ENCODE results near the gene SLC9A9. TPM values are rescaled to one million over a fixed set of nuclear protein-coding genes. Genes with fewer than 3 reads are reported as not detected.

The SLC9A9 gene
- total and polyA plus RNA-seq, 9 of the 15 experiments (the other 6 are each of a cell fraction or from before 2014, with no cell fraction given): 0.03 to 0.13 TPM; not detected in 7

DNA sequence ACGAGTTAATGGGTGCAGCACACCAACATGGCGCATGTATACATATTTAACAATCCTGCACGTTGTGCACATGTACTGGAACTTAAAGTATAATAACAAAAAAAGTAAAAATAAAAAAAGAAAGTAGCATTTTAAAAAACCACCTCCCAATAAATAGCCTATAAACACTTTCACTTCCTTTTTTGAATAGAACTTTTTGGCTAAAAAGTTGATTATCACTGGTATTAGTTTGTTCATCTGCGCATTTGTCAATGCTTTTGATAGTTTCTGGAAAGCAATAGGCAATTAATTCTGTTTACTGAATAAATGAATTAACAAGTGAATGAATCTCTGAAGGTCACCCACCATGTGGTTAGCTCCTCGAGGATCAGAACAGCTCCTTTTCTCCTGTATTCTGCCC lies 179.9 kb downstream of the SLC9A9 start (continued):
- TF ChIP-seq, protein P1, sequence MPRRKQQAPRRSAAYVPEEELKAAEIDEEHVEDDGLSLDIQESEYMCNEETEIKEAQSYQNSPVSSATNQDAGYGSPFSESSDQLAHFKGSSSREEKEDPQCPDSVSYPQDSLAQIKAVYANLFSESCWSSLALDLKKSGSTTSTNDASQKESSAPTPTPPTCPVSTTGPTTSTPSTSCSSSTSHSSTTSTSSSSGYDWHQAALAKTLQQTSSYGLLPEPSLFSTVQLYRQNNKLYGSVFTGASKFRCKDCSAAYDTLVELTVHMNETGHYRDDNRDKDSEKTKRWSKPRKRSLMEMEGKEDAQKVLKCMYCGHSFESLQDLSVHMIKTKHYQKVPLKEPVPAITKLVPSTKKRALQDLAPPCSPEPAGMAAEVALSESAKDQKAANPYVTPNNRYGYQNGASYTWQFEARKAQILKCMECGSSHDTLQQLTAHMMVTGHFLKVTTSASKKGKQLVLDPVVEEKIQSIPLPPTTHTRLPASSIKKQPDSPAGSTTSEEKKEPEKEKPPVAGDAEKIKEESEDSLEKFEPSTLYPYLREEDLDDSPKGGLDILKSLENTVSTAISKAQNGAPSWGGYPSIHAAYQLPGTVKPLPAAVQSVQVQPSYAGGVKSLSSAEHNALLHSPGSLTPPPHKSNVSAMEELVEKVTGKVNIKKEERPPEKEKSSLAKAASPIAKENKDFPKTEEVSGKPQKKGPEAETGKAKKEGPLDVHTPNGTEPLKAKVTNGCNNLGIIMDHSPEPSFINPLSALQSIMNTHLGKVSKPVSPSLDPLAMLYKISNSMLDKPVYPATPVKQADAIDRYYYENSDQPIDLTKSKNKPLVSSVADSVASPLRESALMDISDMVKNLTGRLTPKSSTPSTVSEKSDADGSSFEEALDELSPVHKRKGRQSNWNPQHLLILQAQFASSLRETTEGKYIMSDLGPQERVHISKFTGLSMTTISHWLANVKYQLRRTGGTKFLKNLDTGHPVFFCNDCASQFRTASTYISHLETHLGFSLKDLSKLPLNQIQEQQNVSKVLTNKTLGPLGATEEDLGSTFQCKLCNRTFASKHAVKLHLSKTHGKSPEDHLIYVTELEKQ (CRISPR knock-in tag; IDR thresholded peaks at IDR 0.05): no peak
- TF ChIP-seq POLR3A (IDR thresholded peaks at IDR 0.05; ENCODE audit: borderline replicate concordance, extremely low read depth, insufficient read depth, insufficient read length): no peak
- TF ChIP-seq, protein P2, sequence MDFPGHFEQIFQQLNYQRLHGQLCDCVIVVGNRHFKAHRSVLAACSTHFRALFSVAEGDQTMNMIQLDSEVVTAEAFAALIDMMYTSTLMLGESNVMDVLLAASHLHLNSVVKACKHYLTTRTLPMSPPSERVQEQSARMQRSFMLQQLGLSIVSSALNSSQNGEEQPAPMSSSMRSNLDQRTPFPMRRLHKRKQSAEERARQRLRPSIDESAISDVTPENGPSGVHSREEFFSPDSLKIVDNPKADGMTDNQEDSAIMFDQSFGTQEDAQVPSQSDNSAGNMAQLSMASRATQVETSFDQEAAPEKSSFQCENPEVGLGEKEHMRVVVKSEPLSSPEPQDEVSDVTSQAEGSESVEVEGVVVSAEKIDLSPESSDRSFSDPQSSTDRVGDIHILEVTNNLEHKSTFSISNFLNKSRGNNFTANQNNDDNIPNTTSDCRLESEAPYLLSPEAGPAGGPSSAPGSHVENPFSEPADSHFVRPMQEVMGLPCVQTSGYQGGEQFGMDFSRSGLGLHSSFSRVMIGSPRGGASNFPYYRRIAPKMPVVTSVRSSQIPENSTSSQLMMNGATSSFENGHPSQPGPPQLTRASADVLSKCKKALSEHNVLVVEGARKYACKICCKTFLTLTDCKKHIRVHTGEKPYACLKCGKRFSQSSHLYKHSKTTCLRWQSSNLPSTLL (IDR thresholded peaks at IDR 0.05): no peak
- no peak for TF ChIP-seq HOXB6 (CRISPR knock-in tag; IDR thresholded peaks at IDR 0.05; ENCODE audit: borderline replicate concordance)
- TF ChIP-seq ZNF79 (CRISPR knock-in tag; IDR thresholded peaks at IDR 0.05; ENCODE audit: low read depth): no peak

DNA sequence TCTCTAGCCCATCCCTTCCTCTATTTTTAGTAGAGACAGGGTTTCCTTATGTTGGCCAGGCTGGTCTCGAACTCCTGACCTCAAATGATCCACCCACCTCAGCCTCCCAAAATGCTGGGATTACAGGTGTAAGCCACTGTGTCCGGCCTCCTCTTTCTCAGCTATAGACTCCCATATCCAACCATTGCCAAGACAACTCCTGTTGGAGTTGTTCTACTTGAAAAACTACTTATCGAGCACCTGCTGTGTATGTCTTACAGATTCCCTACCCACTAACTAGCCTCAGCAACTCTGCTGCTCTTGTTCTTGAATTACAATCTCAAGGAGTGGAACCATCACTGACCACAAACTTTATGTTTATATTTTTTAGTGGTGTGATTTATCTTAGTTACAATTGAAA lies 186.6 kb downstream of the SLC9A9 start:
- no peak overlapping the region for H2AFZ ChIP-seq (ENCODE audit: low read depth, low read length)
- no peak overlapping the region for H3K4me2 ChIP-seq (ENCODE audit: insufficient read depth, low read length)
- BruUV-seq (replicated peaks): no TSS peak
- ATAC-seq (no peak), DNase-seq (ENCODE audit: extremely low read depth in 1 of 4, low spot score in 3 of 4) (no peak), FAIRE-seq (no peak)
- WGBS (ENCODE audit: insufficient coverage, low coverage, missing lambda C conversion rate): 0% methylated on average over 3 of the region's 3 CpGs
- H3K9me3 ChIP-seq (replicated peaks; ENCODE audit: control insufficient read depth, insufficient read depth, low read depth, low read length): no peaks in the 10 kb centered on the region
- H3K79me2 ChIP-seq (ENCODE audit: control insufficient read depth, insufficient read depth, low read length): no peaks in the 10 kb centered on the region
- TF ChIP-seq SRSF1 (IDR thresholded peaks at IDR 0.05; ENCODE audit: low read depth, low read length): no peak
- H3K9me1 ChIP-seq (ENCODE audit: control insufficient read depth, insufficient read depth, low read length): no peaks in the 10 kb centered on the region
- intact Hi-C loops (cut with micrococcal nuclease): no loop called here
- no peaks in the 10 kb centered on the region for H3K36me3 ChIP-seq (ENCODE audit: control insufficient read depth, insufficient read depth, low read length)
- in situ Hi-C loops (cut with MboI): no loop called here
- H3K27ac ChIP-seq (ENCODE audit: extremely low read depth, low read depth, low read length): no peak overlapping the region
- CTCF ChIA-PET (ENCODE audit: low intra/inter-chr PET ratio): no interaction called here
- no peaks in the 10 kb centered on the region for H4K20me1 ChIP-seq (replicated peaks; ENCODE audit: control insufficient read depth, insufficient read depth, low read length)
- no peaks in the 10 kb centered on the region for H3K4me1 ChIP-seq (replicated peaks in 1 of 2; ENCODE audit: control insufficient read depth in 2 of 2, insufficient read depth in 2 of 2, low read length in 2 of 2)
- no peak overlapping the region for H3K4me3 ChIP-seq
- no peaks in the 10 kb centered on the region for H3K27me3 ChIP-seq (ENCODE audit: control insufficient read depth in 2 of 2, insufficient read depth in 2 of 2, low read length in 2 of 2)
- no peak overlapping the region for H3K9ac ChIP-seq (ENCODE audit: insufficient read depth in 1 of 2, low read depth in 2 of 2, low read length in 2 of 2)
- POLR2A ChIA-PET: no interaction called here
